ENCODE data around the gene SASH1.

DNA sequence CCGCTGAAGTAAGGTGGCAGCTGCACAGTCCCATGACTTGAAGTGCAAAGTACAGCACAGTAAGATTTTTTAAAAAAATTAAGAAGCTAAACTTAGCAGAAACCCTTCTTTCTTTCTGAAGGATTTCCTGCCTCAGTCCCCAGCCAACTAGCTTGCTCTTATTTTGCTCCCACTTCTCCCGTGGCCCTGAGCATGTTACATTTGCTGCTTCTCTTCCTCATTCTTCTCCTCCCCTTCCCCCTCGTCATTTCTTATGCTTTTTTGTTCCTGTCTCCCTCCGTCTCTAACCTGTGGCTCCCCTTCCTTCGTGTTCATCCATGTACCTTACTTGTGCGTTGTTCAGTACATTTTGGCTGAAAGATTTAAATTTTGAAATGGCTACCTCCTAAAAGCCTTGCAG lies 123.0 kb downstream of the SASH1 start:
- TF ChIP-seq EZH2phosphoT487 (IDR thresholded peaks at IDR 0.05; ENCODE audit: borderline replicate concordance, low read length): no peak
- TF ChIP-seq, protein P1, sequence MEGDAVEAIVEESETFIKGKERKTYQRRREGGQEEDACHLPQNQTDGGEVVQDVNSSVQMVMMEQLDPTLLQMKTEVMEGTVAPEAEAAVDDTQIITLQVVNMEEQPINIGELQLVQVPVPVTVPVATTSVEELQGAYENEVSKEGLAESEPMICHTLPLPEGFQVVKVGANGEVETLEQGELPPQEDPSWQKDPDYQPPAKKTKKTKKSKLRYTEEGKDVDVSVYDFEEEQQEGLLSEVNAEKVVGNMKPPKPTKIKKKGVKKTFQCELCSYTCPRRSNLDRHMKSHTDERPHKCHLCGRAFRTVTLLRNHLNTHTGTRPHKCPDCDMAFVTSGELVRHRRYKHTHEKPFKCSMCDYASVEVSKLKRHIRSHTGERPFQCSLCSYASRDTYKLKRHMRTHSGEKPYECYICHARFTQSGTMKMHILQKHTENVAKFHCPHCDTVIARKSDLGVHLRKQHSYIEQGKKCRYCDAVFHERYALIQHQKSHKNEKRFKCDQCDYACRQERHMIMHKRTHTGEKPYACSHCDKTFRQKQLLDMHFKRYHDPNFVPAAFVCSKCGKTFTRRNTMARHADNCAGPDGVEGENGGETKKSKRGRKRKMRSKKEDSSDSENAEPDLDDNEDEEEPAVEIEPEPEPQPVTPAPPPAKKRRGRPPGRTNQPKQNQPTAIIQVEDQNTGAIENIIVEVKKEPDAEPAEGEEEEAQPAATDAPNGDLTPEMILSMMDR (IDR thresholded peaks at IDR 0.05; ENCODE audit: low read depth, low read length, poor library complexity, severe bottlenecking): no peak

All from DOHH2 (cell line).